ENCODE data around the gene NOS3. TPM values are rescaled to one million over a fixed set of nuclear protein-coding genes. Genes with fewer than 3 reads are reported as not detected.
"Not testable (repeated sequence)": the region's sequence is repeated elsewhere in the genome, so short reads cannot be mapped to it uniquely, and the experiment has no call there.

NOS3 gene
- total RNA-seq, 1 experiment from 2014 or later = 13.0 TPM

DNA sequence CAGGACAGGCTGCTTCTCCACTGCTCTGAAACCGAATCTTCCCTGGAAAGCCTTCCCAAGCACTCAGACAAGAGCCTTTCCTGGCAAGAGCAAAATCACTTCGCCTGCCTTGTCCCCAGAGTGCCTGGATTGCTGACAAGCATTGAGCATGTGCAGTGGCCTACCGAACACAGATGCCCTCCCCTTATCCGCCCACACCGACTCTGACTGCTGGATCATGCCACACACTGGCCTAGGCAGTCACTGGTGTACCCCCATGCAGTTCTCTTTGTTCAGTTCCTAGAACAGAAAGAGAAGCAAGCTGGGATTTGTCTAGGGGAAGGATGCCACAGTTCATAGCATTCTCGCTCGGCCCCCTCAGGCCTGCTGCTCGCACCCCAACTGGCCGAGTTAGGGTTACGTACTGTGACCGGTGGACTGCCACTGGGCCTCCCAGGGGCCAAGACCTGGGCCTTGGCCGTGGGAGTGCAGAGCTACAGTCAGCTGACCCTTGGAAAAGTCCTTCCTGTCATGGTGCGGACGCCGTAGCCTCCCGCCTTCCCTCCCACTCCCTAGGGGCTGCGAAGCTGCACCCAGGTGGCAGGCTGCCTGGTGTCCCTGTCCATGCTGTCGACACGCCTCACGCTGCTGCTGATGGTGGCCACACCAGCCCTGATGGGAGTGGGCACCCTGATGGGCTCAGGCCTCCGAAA is 44.4 kb downstream of the NOS3 start:
- no peak for DNase-seq (ENCODE audit: low spot score)

- no peak for DNase-seq (ENCODE audit: low spot score)
Observed at GRCh38 chr7:151035902-151036301, 45.1 kb downstream of the NOS3 start.

DNA sequence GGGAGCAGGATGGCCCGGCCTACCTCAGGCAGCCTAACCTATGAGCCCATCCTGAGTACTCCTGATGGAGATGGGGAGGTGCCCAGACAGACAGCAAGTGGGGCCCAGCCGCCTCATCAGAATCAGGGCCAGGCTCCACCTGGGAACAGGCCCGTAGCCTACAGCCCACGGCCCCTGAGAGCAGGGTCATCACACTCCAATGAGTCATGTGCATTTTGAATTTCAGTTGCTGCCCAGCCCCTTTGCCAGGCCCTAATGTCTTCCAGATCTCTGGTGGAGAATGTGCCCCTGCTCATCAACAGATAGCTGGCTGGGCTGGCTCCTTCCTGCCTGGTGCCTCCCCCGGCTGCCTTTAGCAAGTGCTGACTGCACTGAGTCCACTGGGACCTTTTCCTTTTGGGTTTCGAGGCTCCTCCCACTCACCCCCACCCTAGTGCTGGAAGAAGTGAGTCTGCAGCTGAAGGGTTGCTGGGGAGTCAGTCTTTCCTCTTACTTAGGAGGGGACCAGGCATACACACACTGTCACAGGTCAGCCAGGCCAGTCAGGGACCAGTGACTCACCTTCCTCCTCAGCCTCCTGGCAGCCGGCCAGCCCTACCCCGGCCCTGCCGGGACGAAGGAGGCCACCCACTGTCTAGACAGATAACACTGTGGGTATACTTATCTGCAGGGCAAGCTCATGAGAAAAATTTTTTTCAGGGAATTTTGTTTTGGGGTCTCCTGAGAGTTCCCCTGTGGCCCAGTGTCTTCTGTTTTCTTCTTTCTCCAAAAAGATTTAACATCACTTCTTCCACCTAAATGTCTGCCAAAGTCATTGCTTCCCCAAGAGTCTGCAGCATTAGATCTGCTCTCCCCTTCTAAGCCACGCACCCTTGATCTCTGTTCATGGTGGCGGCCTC is 48.4 kb downstream of the NOS3 start:
- peak; percentile 95 for DNase-seq (ENCODE audit: low spot score)

- no peak for DNase-seq (ENCODE audit: low spot score)
Observed at GRCh38 chr7:151039850-151040548, 49.2 kb downstream of the NOS3 start.

- DNase-seq (ENCODE audit: low spot score) = no peak
Observed at GRCh38 chr7:151040616-151041375, 50.0 kb downstream of the NOS3 start.

GRCh38 chr7:151043449-151043848 is 52.6 kb downstream of the NOS3 start:
- DNase-seq (ENCODE audit: low spot score) = not testable (repeated sequence)

DNA sequence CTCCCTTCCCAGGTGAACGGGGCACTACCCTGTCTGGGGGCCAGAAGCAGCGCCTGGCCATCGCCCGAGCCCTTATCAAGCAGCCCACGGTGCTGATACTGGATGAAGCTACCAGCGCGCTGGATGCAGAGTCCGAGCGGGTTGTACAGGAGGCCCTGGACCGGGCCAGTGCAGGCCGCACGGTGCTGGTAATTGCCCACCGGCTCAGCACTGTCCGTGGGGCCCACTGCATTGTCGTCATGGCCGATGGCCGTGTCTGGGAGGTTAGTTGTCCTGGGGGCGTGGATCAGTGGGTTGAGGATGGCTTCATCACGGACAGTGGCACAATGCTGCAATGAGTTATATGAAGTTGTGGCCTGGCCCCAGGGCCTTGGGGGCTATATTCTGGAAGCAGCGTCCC is 53.1 kb downstream of the NOS3 start:
- no peak for DNase-seq (ENCODE audit: low spot score)

- DNase-seq (ENCODE audit: low spot score) = no peak
Observed at GRCh38 chr7:151045262-151045661, 54.4 kb downstream of the NOS3 start.

GRCh38 chr7:151045967-151046366 is 55.1 kb downstream of the NOS3 start:
- DNase-seq (ENCODE audit: low spot score) = no peak

DNA sequence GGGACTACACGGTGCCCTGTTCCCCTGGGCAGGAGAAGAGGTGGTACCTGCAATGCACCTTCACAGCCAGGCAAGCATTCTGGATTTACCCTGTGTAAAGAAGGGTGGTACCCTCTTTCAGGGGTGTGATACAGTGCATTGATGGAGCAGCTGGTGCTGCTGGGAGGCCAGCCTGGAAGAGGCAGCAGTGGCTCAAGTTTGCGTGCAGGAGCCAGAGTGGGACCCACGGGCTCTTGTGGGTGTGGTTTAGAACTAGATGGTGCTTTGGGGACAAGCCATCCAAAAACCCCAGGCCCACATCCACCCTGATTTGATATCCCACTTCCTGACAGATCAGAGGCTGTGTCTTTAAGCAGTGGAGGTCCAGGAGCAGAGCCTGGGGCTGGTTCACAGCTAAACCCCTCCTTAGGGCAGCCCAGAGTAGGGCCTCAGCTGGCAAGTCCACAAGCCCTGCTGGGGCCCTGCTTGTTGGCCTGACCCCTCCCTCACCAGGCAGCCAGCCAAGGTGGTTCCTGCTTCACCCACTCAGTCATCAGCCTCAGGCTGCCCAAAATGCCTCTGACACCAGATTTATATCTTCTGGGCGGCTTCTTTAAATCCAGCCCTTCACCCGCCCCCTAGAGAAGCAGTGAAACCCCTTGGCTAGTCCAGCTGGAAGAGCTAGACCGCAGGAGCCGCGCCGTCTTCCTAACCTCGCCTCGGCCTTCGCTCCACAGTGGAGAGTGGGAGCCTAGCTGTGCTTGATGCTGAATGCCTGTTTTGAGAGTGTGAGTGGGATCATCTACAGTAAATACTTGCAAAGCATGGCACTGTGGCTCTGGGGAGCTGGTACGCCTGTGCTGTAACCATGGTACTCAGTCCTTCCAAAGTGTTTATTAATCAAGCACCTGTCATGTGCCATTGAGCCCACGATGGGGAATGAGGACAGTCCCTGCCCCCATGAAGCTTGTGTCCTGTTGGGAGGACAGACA is 56.1 kb downstream of the NOS3 start:
- DNase-seq (ENCODE audit: low spot score) = peak; percentile 60

DNA sequence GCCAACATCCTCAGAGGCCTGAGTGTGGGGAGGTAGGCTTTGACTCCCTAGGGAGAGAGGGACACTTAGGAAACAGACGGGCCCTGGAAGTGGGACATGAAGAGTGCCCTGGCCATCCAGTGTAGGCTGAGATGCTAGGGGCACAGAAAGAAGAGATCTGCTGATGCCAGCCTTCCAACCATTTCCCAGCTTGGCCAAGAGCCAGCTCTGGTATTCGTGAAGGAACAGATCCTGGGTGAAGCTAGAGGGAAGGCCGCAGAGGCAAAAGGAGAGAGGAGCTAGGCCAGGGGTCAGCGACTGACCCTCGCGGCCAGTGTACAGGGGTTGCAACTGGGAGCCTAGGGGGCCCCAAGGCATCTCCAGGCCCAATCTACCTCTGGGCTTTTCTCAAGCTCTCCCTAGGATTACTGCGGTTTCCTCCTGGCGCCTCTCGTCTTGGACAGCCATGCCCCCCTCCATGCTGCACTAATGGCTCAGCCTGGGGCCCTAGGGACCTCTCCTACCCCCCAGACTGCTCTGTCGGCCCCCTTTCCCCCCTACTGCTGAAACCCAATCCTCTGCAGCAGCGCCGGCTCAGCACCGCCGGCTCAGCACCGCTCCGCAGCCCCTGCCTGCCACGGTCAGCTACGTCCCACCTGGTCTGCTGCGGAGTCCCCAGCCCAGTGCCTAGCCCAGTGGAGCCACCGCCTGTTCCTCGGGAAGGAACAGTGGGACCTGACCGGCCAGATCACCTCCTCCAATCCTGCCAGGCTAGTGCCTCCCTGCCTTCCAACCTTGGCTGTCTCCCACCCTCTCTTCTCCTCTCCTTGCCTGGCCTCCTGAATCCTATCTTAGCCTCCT is 57.4 kb downstream of the NOS3 start, which contains the start of gene ASIC3:
TSS of gene ASIC3 (plus strand) at position 556 of the 840 bp plus-strand sequence. CDS start 355 bp downstream, outside the sequence.
- DNase-seq (ENCODE audit: low spot score) = no peak

DNA sequence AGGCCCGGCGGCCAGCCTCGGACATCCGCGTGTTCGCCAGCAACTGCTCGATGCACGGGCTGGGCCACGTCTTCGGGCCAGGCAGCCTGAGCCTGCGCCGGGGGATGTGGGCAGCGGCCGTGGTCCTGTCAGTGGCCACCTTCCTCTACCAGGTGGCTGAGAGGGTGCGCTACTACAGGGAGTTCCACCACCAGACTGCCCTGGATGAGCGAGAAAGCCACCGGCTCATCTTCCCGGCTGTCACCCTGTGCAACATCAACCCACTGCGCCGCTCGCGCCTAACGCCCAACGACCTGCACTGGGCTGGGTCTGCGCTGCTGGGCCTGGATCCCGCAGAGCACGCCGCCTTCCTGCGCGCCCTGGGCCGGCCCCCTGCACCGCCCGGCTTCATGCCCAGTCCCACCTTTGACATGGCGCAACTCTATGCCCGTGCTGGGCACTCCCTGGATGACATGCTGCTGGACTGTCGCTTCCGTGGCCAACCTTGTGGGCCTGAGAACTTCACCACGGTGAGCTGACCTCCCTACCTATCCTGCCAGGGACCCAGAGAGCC is 58.2 kb downstream of the NOS3 start:
- no peak for DNase-seq (ENCODE audit: low spot score)

DNA sequence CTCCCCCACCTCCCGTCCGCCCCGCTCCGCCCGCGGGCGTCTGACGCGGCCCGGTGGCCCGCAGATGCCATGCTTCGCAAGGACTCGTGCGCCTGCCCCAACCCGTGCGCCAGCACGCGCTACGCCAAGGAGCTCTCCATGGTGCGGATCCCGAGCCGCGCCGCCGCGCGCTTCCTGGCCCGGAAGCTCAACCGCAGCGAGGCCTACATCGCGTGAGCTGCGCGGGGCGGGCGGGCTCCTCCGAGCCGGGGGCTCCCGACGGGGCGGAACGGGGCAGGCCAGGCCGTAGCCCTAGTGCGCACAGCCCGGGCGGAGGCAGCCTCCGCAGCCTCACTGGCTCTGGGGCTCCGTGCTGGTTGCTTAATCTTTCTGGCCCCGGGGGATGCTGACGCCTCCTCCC is 60.3 kb downstream of the NOS3 start:
- DNase-seq (ENCODE audit: low spot score) = no peak

- DNase-seq (ENCODE audit: low spot score) = no peak
Observed at GRCh38 chr7:151053096-151053495, 62.3 kb downstream of the NOS3 start.

DNA sequence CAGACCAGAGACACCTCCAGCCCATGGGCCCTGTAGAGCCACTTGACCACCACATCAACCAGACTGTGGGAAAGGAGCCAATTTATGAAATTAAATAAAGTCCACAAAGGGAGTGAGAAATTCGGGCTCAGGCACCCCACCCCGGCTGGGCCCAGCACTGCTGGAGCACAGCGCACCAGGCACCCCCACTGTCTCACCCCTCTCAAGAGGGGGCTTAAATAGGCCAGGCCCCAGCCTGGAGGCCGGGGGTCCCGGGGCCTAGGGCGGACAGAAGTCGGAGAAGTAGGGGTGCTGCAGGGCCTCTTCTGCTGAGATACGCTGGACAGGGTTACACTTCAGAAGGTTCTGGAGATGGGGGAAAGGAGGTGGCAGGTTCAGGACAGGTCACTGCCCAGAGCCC is 62.9 kb downstream of the NOS3 start:
- DNase-seq (ENCODE audit: low spot score) = no peak

GRCh38 chr7:151056283-151056665 is 65.5 kb downstream of the NOS3 start:
- no peak for DNase-seq (ENCODE audit: low spot score)

GRCh38 chr7:151056666-151057505 is 66.1 kb downstream of the NOS3 start:
- no peak for DNase-seq (ENCODE audit: low spot score)

GRCh38 chr7:151057506-151057988 is 66.7 kb downstream of the NOS3 start, which contains the start of gene CDK5:
Gene CDK5 (minus strand): TSS chr7:151057897. CDS start chr7:151057848, 49 bp downstream.
- DNase-seq (ENCODE audit: low spot score) = no peak

Data from HT-29 (cell line).